PC-9 (cell line): ENCODE data around the gene VAC14. TPM values are rescaled to one million over a fixed set of nuclear protein-coding genes. Genes with fewer than 3 reads are reported as not detected.

Experiments used
- BruUV-seq: library from RNA; stranded (reverse); fragments of 400-500 nt; replicated peaks from 2 replicates; lab custom pipeline; 2021; lab: Mats Ljungman, UMichigan
- CTCF ChIA-PET: fragments of 300-600 bp; sonication (Branson Sonifier 250); formaldehyde crosslinking; loops from one replicate; lab custom pipeline; 2022; ENCODE audit warnings: antibody characterized with exemption; lab: Charles Lee
- POLR2A ChIA-PET: fragments of 300-600 bp; sonication (Branson Sonifier 250); formaldehyde crosslinking; loops from one replicate; lab custom pipeline; 2022; ENCODE audit warnings: antibody characterized with exemption; ENCODE audit not compliant: unreplicated experiment; lab: Charles Lee
- DNase-seq, 2 experiments: peaks; one replicate each; pipeline versions ENCODE4 v3.0.0 to v3.0.0-alpha.2; 2015 to 2022; ENCODE audit warnings: mixed read lengths in 1 of 2
- H2AFZ ChIP-seq: fragments of 200-600 bp; sonication (generic); 2 replicates; pipeline ENCODE4 v1.8.1; 2017; ENCODE audit warnings: antibody characterized with exemption
- H3F3A ChIP-seq: fragments of 200-600 bp; sonication (generic); 2 replicates; pipeline ENCODE4 v1.8.1; 2017; ENCODE audit warnings: antibody characterized with exemption, mild to moderate bottlenecking, low read depth; ENCODE audit not compliant: insufficient read depth
- H3K27ac ChIP-seq: fragments of 200-600 bp; sonication (generic); 2 replicates; pipeline ENCODE4 v1.6.1; 2016; ENCODE audit warnings: mixed run types
- H3K27me3 ChIP-seq: fragments of 200-600 bp; sonication (generic); 2 replicates; pipeline ENCODE4 v1.6.1; 2016; ENCODE audit warnings: low read depth, mixed run types; ENCODE audit not compliant: insufficient read depth
- H3K36me3 ChIP-seq: fragments of 200-600 bp; sonication (generic); 2 replicates; pipeline ENCODE4 v1.6.1; 2016; ENCODE audit warnings: low read depth, mixed run types
- H3K4me1 ChIP-seq: fragments of 200-600 bp; sonication (generic); replicated peaks from 2 replicates; pipeline ENCODE4 v1.6.1; 2016; ENCODE audit warnings: mixed run types; ENCODE audit not compliant: insufficient read depth
- H3K4me2 ChIP-seq: fragments of 200-600 bp; sonication (generic); 2 replicates; pipeline ENCODE4 v1.6.1; 2017; ENCODE audit warnings: mixed run types
- H3K4me3 ChIP-seq: fragments of 200-600 bp; sonication (generic); 2 replicates; pipeline ENCODE4 v1.6.1; 2016; ENCODE audit warnings: mixed run types
- H3K79me2 ChIP-seq: fragments of 200-600 bp; sonication (generic); 2 replicates; pipeline ENCODE4 v1.6.1; 2017; ENCODE audit warnings: low read depth, mixed run types
- H3K9me2 ChIP-seq: fragments of 200-600 bp; sonication (generic); 2 replicates; pipeline ENCODE4 v1.8.1; 2017; ENCODE audit warnings: mild to moderate bottlenecking; ENCODE audit not compliant: insufficient read depth
- H3K9me3 ChIP-seq: fragments of 200-600 bp; sonication (generic); 2 replicates; pipeline ENCODE4 v1.8.1; 2016; ENCODE audit warnings: low read depth; ENCODE audit not compliant: insufficient read depth
- H4K20me1 ChIP-seq: fragments of 200-600 bp; sonication (generic); 2 replicates; pipeline ENCODE4 v1.8.1; 2017; ENCODE audit not compliant: insufficient read depth
- CTCF ChIP-seq: fragments of 200-600 bp; sonication (generic); conservative IDR thresholded peaks from 2 replicates; pipeline ENCODE4 v1.6.1; 2017; ENCODE audit warnings: mixed run types, antibody characterized with exemption, mild to moderate bottlenecking, moderate library complexity
- EZH2 ChIP-seq: fragments of 200-600 bp; sonication (generic); IDR thresholded peaks from 2 replicates; pipeline ENCODE4 v1.8.0; 2017; ENCODE audit warnings: antibody characterized with exemption, low read depth
- intact Hi-C: fragments of 100-400 bp; cut with micrococcal nuclease; formaldehyde crosslinking; loops from one replicate; pipeline ENCODE4 v1.10.0; 2022; ENCODE audit not compliant: unreplicated experiment
- total RNA-seq: library from RNA; stranded (reverse); gene quantifications from 2 replicates; pipeline ENCODE4 v1.2.3, GENCODE V29; 2021

Gene VAC14
- total RNA-seq, 1 experiment from 2014 or later = 46.8 TPM

GRCh38 chr16:70724146-70725023, 76.6 kb downstream of the VAC14 start:
- ChIA-PET CTCF (no interaction called here), POLR2A (no interaction called here)
- no peaks in the 10 kb centered on the region for H3K36me3 ChIP-seq
- no peaks in the 10 kb centered on the region for H3K9me3 ChIP-seq
- H2AFZ ChIP-seq = no peak overlapping the region
- H3K4me1 ChIP-seq = no peaks in the 10 kb centered on the region
- TF ChIP-seq EZH2 = no peak
- no peak for TF ChIP-seq CTCF
- no peak for DNase-seq
- no peaks in the 10 kb centered on the region for H3F3A ChIP-seq
- H3K9me2 ChIP-seq = no peaks in the 10 kb centered on the region
- H4K20me1 ChIP-seq = no peaks in the 10 kb centered on the region
- H3K27me3 ChIP-seq = no peaks in the 10 kb centered on the region
- no peak overlapping the region for H3K27ac ChIP-seq
- BruUV-seq = no TSS peak
- intact Hi-C loops = no loop called here
- H3K79me2 ChIP-seq = no peaks in the 10 kb centered on the region
- H3K4me3 ChIP-seq = no peak overlapping the region
- no peak overlapping the region for H3K4me2 ChIP-seq

- Histone ChIP-seq H3K79me2 (no peaks in the 10 kb centered on the region), H3K4me3 (no peak overlapping the region), H3F3A (no peaks in the 10 kb centered on the region), H3K4me2 (no peak overlapping the region), H2AFZ (no peak overlapping the region), H3K27ac (no peak overlapping the region), H3K9me2 (no peaks in the 10 kb centered on the region), H3K9me3 (no peaks in the 10 kb centered on the region), H3K27me3 (no peaks in the 10 kb centered on the region), H4K20me1 (no peaks in the 10 kb centered on the region), H3K36me3 (no peaks in the 10 kb centered on the region), H3K4me1 (no peaks in the 10 kb centered on the region)
- intact Hi-C loops = no loop called here
- no TSS peak for BruUV-seq
- no peak for TF ChIP-seq CTCF
- TF ChIP-seq EZH2 = no peak
- ChIA-PET CTCF (no interaction called here), POLR2A (no interaction called here)
- DNase-seq = no peak
These were observed 77.2 kb downstream of the VAC14 start for GRCh38 chr16:70723740-70724145.

- no peak for DNase-seq
- Histone ChIP-seq H3K9me3 (no peaks in the 10 kb centered on the region), H3K27ac (no peak overlapping the region), H3K4me1 (peaks cover 4% of the 10 kb centered on the region), H2AFZ (no peak overlapping the region), H3K36me3 (no peaks in the 10 kb centered on the region), H3F3A (no peaks in the 10 kb centered on the region), H4K20me1 (no peaks in the 10 kb centered on the region), H3K4me3 (no peak overlapping the region), H3K27me3 (no peaks in the 10 kb centered on the region), H3K9me2 (no peaks in the 10 kb centered on the region), H3K79me2 (no peaks in the 10 kb centered on the region), H3K4me2 (no peak overlapping the region)
- POLR2A ChIA-PET = no interaction called here
- BruUV-seq = no TSS peak
- intact Hi-C loops = no loop called here
- CTCF ChIA-PET = no interaction called here
- no peak for TF ChIP-seq EZH2
- no peak for TF ChIP-seq CTCF
These were observed 79.6 kb downstream of the VAC14 start for GRCh38 chr16:70721202-70721963.
